22Rv1 (cell line): ENCODE results near the gene ATP2C2.

Experiments used
- CTCF ChIP-seq: fragments of 450-650 bp; IDR thresholded peaks from 2 replicates; pipeline ENCODE4 v1.5.1; 2017; ENCODE audit warnings: mild to moderate bottlenecking
- ZFX ChIP-seq: fragments of 450-650 bp; IDR thresholded peaks from 2 replicates; pipeline ENCODE4 v1.6.1; 2017; ENCODE audit warnings: antibody characterized with exemption, borderline replicate concordance

- no peak for TF ChIP-seq CTCF
- TF ChIP-seq ZFX = no peak
Measured at GRCh38 chr16:84331998-84332780, 36.1 kb upstream of the ATP2C2 start.
